DOHH2 (cell line): ENCODE data around the gene FASLG.

ENCODE experiments used
- H3F3A ChIP-seq: fragments of 200-600 bp; sonication (generic), shearing (Covaris generic); 2 replicates; pipeline ENCODE4 v1.6.0; 2016; ENCODE audit warnings: antibody characterized with exemption, mild to moderate bottlenecking; ENCODE audit not compliant: control insufficient read depth, insufficient read depth
- H3K27ac ChIP-seq: fragments of 200-600 bp; sonication (generic); 2 replicates; pipeline ENCODE4 v1.5.1; 2014; ENCODE audit warnings: low read depth, mild to moderate bottlenecking, low read length, moderate library complexity
- H3K27me3 ChIP-seq: fragments of 200-600 bp; sonication (generic); 2 replicates; pipeline ENCODE4 v1.6.1; 2014; ENCODE audit warnings: mild to moderate bottlenecking, low read length, mixed read lengths; ENCODE audit not compliant: control insufficient read depth
- H3K36me3 ChIP-seq: fragments of 200-600 bp; sonication (generic); 2 replicates; pipeline ENCODE4 v1.6.1; 2014; ENCODE audit warnings: mild to moderate bottlenecking, low read length, moderate library complexity, mixed read lengths; ENCODE audit not compliant: control insufficient read depth
- H3K4me1 ChIP-seq: fragments of 200-600 bp; sonication (generic); 2 replicates; pipeline ENCODE4 v1.6.1; 2014; ENCODE audit warnings: mild to moderate bottlenecking, low read length, mixed read lengths; ENCODE audit not compliant: control insufficient read depth
- H3K4me2 ChIP-seq: fragments of 200-600 bp; sonication (generic); 2 replicates; pipeline ENCODE4 v1.6.0; 2014; ENCODE audit warnings: mild to moderate bottlenecking, low read length, moderate library complexity
- H3K4me3 ChIP-seq: fragments of 200-600 bp; sonication (generic); 2 replicates; pipeline ENCODE4 v1.5.1; 2014; ENCODE audit warnings: mild to moderate bottlenecking, low read length, mixed read lengths
- H3K79me2 ChIP-seq: fragments of 200-600 bp; sonication (generic); 2 replicates; pipeline ENCODE4 v1.6.1; 2014; ENCODE audit warnings: mild to moderate bottlenecking, low read length, mixed read lengths; ENCODE audit not compliant: control insufficient read depth
- H3K9me2 ChIP-seq: fragments of 200-600 bp; sonication (generic); replicated peaks from 2 replicates; pipeline ENCODE4 v1.6.1; 2014; ENCODE audit warnings: mild to moderate bottlenecking, low read length, mixed read lengths; ENCODE audit not compliant: control insufficient read depth
- H3K9me3 ChIP-seq: fragments of 200-600 bp; sonication (generic); 2 replicates; pipeline ENCODE4 v1.6.1; 2014; ENCODE audit warnings: antibody characterized with exemption, low read length, mixed read lengths; ENCODE audit not compliant: control insufficient read depth, insufficient read depth
- H4K20me1 ChIP-seq: fragments of 200-600 bp; sonication (generic); 2 replicates; pipeline ENCODE4 v1.6.0; 2014; ENCODE audit warnings: low read depth, mild to moderate bottlenecking, antibody characterized with exemption, low read length, moderate library complexity; ENCODE audit not compliant: control insufficient read depth, insufficient read depth
- CTCF ChIP-seq: fragments of 200-600 bp; sonication (generic); IDR thresholded peaks from one replicate; pipeline ENCODE4 v1.5.1; 2014; ENCODE audit warnings: antibody characterized with exemption, mild to moderate bottlenecking, low read depth, low read length; ENCODE audit not compliant: poor library complexity, severe bottlenecking
- EZH2phosphoT487 ChIP-seq: fragments of 200-600 bp; sonication (generic); IDR thresholded peaks from 2 replicates; pipeline ENCODE4 v1.6.1; 2017; ENCODE audit warnings: borderline replicate concordance, mild to moderate bottlenecking, antibody characterized with exemption, low read length, moderate library complexity, mixed read lengths

FASLG gene

GRCh38 chr1:172674831-172675613 lies 16.1 kb downstream of the FASLG start:
- Histone ChIP-seq H3K27me3 (no peaks in the 10 kb centered on the region), H4K20me1 (no peaks in the 10 kb centered on the region), H3K9me2 (no peaks in the 10 kb centered on the region), H3K4me2 (no peak overlapping the region), H3K9me3 (no peaks in the 10 kb centered on the region), H3K4me1 (no peaks in the 10 kb centered on the region), H3K4me3 (no peak overlapping the region), H3K36me3 (no peaks in the 10 kb centered on the region), H3F3A (no peaks in the 10 kb centered on the region), H3K27ac (no peak overlapping the region), H3K79me2 (no peaks in the 10 kb centered on the region)
- TF ChIP-seq CTCF = no peak
- TF ChIP-seq EZH2phosphoT487 = no peak

GRCh38 chr1:172679000-172679772 lies 20.3 kb downstream of the FASLG start:
- Histone ChIP-seq H3K9me2 (no peaks in the 10 kb centered on the region), H3K27me3 (no peaks in the 10 kb centered on the region), H3K9me3 (no peaks in the 10 kb centered on the region), H3K4me3 (no peak overlapping the region), H3K36me3 (no peaks in the 10 kb centered on the region), H3K4me2 (no peak overlapping the region), H3K4me1 (no peaks in the 10 kb centered on the region), H3K27ac (no peak overlapping the region), H3K79me2 (no peaks in the 10 kb centered on the region), H3F3A (no peaks in the 10 kb centered on the region), H4K20me1 (no peaks in the 10 kb centered on the region)
- TF ChIP-seq EZH2phosphoT487 (no peak), CTCF (no peak)

GRCh38 chr1:172680244-172680643 lies 21.3 kb downstream of the FASLG start:
- Histone ChIP-seq H4K20me1 (no peaks in the 10 kb centered on the region), H3K79me2 (no peaks in the 10 kb centered on the region), H3K36me3 (no peaks in the 10 kb centered on the region), H3K4me3 (no peak overlapping the region), H3K4me2 (no peak overlapping the region), H3K27ac (no peak overlapping the region), H3K27me3 (no peaks in the 10 kb centered on the region), H3K4me1 (no peaks in the 10 kb centered on the region), H3K9me3 (no peaks in the 10 kb centered on the region), H3F3A (no peaks in the 10 kb centered on the region), H3K9me2 (no peaks in the 10 kb centered on the region)
- TF ChIP-seq CTCF = no peak
- TF ChIP-seq EZH2phosphoT487 = no peak
